Neural progenitor cell (in vitro differentiated cells): Measurements from ENCODE around the gene NOVA2. TPM values are rescaled to one million over a fixed set of nuclear protein-coding genes. Genes with fewer than 3 reads are reported as not detected.

Experiments
- DNase-seq: peaks from one replicate; pipeline ENCODE4 v3.0.0-alpha.2; 2016; ENCODE audit warnings: low spot score
- H2AFZ ChIP-seq: fragments of 200-600 bp; sonication (generic); replicated peaks from 2 replicates; pipeline ENCODE4 v1.6.1; 2016; ENCODE audit warnings: antibody characterized with exemption
- H3F3A ChIP-seq: fragments of 200-600 bp; sonication (generic); 2 replicates; pipeline ENCODE4 v1.6.1; 2016; ENCODE audit warnings: antibody characterized with exemption, low read depth
- H3K27ac ChIP-seq: fragments of 200-600 bp; sonication (generic); 2 replicates; pipeline ENCODE4 v1.5.1; 2016; ENCODE audit warnings: mild to moderate bottlenecking
- H3K27me3 ChIP-seq: fragments of 200-600 bp; sonication (generic); 2 replicates; pipeline ENCODE4 v1.6.1; 2016; ENCODE audit warnings: mild to moderate bottlenecking, moderate library complexity
- H3K36me3 ChIP-seq: fragments of 200-600 bp; sonication (generic); 2 replicates; pipeline ENCODE4 v1.5.1; 2016
- H3K4me1 ChIP-seq: fragments of 200-600 bp; sonication (generic); 2 replicates; pipeline ENCODE4 v1.6.1; 2016; ENCODE audit warnings: mixed run types
- H3K4me2 ChIP-seq: fragments of 200-600 bp; sonication (generic); 2 replicates; pipeline ENCODE4 v1.6.1; 2016
- H3K4me3 ChIP-seq: fragments of 200-600 bp; sonication (generic); 2 replicates; pipeline ENCODE4 v1.5.1; 2016
- H3K79me2 ChIP-seq: fragments of 200-600 bp; sonication (generic); 2 replicates; pipeline ENCODE4 v1.6.1; 2016; ENCODE audit warnings: low read depth
- H3K9ac ChIP-seq: fragments of 200-600 bp; sonication (generic); 2 replicates; pipeline ENCODE4 v1.6.1; 2016
- H3K9me3 ChIP-seq: fragments of 200-600 bp; sonication (generic); 2 replicates; pipeline ENCODE4 v1.5.1; 2016; ENCODE audit warnings: low read depth
- H4K20me1 ChIP-seq: fragments of 200-600 bp; sonication (generic); 2 replicates; pipeline ENCODE4 v1.6.1; 2016; ENCODE audit warnings: low read depth
- H3K27ac Mint-ChIP-seq: 3 replicates; pipeline ENCODE4 v1.8.0; 2021; ENCODE audit warnings: mixed read lengths
- H3K27me3 Mint-ChIP-seq: 2 replicates; pipeline ENCODE4 v1.8.0; 2022; ENCODE audit warnings: low read depth, mild to moderate bottlenecking, inconsistent platforms, moderate library complexity, mixed read lengths; ENCODE audit not compliant: insufficient read depth
- H3K36me3 Mint-ChIP-seq: 3 replicates; pipeline ENCODE4 v1.8.0; 2021; ENCODE audit warnings: mixed read lengths
- H3K4me1 Mint-ChIP-seq: 3 replicates; pipeline ENCODE4 v1.8.0; 2021; ENCODE audit warnings: mixed read lengths
- H3K4me3 Mint-ChIP-seq: 3 replicates; pipeline ENCODE4 v1.8.0; 2021; ENCODE audit warnings: mild to moderate bottlenecking, moderate library complexity, mixed read lengths
- H3K9me3 Mint-ChIP-seq: 3 replicates; pipeline ENCODE4 v1.8.0; 2020; ENCODE audit warnings: mixed read lengths
- EZH2 ChIP-seq: fragments of 200-600 bp; sonication (generic); IDR thresholded peaks from 2 replicates; pipeline ENCODE4 v1.6.1; 2017; ENCODE audit warnings: antibody characterized with exemption, mild to moderate bottlenecking, moderate library complexity
- EZH2phosphoT487 ChIP-seq: fragments of 200-600 bp; sonication (generic); IDR thresholded peaks from 2 replicates; pipeline ENCODE4 v1.6.1; 2017; ENCODE audit warnings: antibody characterized with exemption
- total RNA-seq: library from RNA; depleted of rRNA; stranded (reverse); fragments of >200 nt; gene quantifications from 2 replicates; pipeline ENCODE4 v1.2.3, GENCODE V29; 2015; ENCODE audit warnings: low replicate concordance
- TF ChIP-seq, protein P1 (sequence below): fragments of 200-600 bp; sonication (generic); IDR thresholded peaks from 2 replicates; pipeline ENCODE4 v1.5.1; 2017; ENCODE audit warnings: antibody characterized with exemption, mild to moderate bottlenecking

Gene NOVA2
- total RNA-seq, 1 donor from 2014 or later = 3.9 TPM

DNA sequence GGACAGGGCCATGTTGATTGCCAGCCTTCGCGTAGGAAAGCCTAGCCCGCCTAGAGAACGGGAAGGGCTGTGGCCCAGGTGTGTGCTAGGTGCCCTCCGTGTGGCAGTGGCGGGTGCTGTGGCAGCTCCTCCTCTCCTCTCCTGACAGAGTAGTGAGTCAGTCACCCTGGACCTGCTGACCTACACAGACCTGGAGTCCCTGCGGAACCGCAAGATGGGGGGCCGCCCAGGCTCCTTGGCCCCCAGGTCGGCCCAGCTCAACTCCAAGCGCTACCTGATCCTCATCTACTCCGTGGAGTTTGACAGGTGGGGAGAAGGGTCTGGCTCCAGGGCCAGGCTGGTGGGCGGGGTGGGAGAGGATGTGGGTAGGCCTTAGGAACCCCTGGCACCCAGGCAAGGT is 32.7 kb upstream of the NOVA2 start:
- no peaks in the 10 kb centered on the region for H3K27me3 ChIP-seq
- peaks cover 3% of the 10 kb centered on the region for H3F3A ChIP-seq
- Mint-ChIP-seq H3K4me3 (no peak overlapping the region), H3K9me3 (no peaks in the 10 kb centered on the region), H3K4me1 (peaks cover 18% of the 10 kb centered on the region), H3K36me3 (peaks cover 5% of the 10 kb centered on the region), H3K27ac (no peak overlapping the region), H3K27me3 (peaks cover 7% of the 10 kb centered on the region)
- H3K4me3 ChIP-seq = no peak overlapping the region
- no peaks in the 10 kb centered on the region for H3K4me1 ChIP-seq
- H3K27ac ChIP-seq = no peak overlapping the region
- no peak overlapping the region for H3K4me2 ChIP-seq
- peaks cover 7% of the 10 kb centered on the region for H3K79me2 ChIP-seq
- no peaks in the 10 kb centered on the region for H3K36me3 ChIP-seq
- no peaks in the 10 kb centered on the region for H3K9me3 ChIP-seq
- no peak overlapping the region for H3K9ac ChIP-seq
- DNase-seq = no peak
- TF ChIP-seq EZH2 (no peak), EZH2phosphoT487 (no peak)
- TF ChIP-seq, protein P1, sequence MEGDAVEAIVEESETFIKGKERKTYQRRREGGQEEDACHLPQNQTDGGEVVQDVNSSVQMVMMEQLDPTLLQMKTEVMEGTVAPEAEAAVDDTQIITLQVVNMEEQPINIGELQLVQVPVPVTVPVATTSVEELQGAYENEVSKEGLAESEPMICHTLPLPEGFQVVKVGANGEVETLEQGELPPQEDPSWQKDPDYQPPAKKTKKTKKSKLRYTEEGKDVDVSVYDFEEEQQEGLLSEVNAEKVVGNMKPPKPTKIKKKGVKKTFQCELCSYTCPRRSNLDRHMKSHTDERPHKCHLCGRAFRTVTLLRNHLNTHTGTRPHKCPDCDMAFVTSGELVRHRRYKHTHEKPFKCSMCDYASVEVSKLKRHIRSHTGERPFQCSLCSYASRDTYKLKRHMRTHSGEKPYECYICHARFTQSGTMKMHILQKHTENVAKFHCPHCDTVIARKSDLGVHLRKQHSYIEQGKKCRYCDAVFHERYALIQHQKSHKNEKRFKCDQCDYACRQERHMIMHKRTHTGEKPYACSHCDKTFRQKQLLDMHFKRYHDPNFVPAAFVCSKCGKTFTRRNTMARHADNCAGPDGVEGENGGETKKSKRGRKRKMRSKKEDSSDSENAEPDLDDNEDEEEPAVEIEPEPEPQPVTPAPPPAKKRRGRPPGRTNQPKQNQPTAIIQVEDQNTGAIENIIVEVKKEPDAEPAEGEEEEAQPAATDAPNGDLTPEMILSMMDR = no peak
- H2AFZ ChIP-seq = no peak overlapping the region
- peaks cover 9% of the 10 kb centered on the region for H4K20me1 ChIP-seq

GRCh38 chr19:46002678-46003275 is 29.1 kb upstream of the NOVA2 start:
- H3K27ac ChIP-seq = no peak overlapping the region
- Mint-ChIP-seq H3K27me3 (peaks cover 15% of the 10 kb centered on the region), H3K27ac (no peak overlapping the region), H3K4me1 (peaks cover 35% of the 10 kb centered on the region), H3K9me3 (no peaks in the 10 kb centered on the region), H3K36me3 (peaks cover 5% of the 10 kb centered on the region), H3K4me3 (no peak overlapping the region)
- H3K36me3 ChIP-seq = no peaks in the 10 kb centered on the region
- H3K4me3 ChIP-seq = no peak overlapping the region
- H3K27me3 ChIP-seq = peaks cover 7% of the 10 kb centered on the region
- H3K9me3 ChIP-seq = no peaks in the 10 kb centered on the region
- H3K79me2 ChIP-seq = peaks cover 10% of the 10 kb centered on the region
- no peak for DNase-seq
- no peak overlapping the region for H3K4me2 ChIP-seq
- peaks cover 7% of the 10 kb centered on the region for H3K4me1 ChIP-seq
- TF ChIP-seq, protein P1 = no peak
- no peak for TF ChIP-seq EZH2phosphoT487
- no peak for TF ChIP-seq EZH2
- H3K9ac ChIP-seq = no peak overlapping the region
- H4K20me1 ChIP-seq = peaks cover 14% of the 10 kb centered on the region
- no peak overlapping the region for H2AFZ ChIP-seq
- H3F3A ChIP-seq = peaks cover 15% of the 10 kb centered on the region

GRCh38 chr19:46000491-46001246 is 27.0 kb upstream of the NOVA2 start:
- Mint-ChIP-seq H3K36me3 (no peaks in the 10 kb centered on the region), H3K27me3 (peaks cover 15% of the 10 kb centered on the region), H3K4me3 (peak overlapping the region; percentile 85), H3K27ac (no peak overlapping the region), H3K4me1 (peaks cover 32% of the 10 kb centered on the region), H3K9me3 (no peaks in the 10 kb centered on the region)
- Histone ChIP-seq H3K4me1 (peaks cover 11% of the 10 kb centered on the region), H2AFZ (peak overlapping the region; percentile 7), H3F3A (peaks cover 15% of the 10 kb centered on the region), H3K27ac (no peak overlapping the region), H3K36me3 (no peaks in the 10 kb centered on the region), H3K4me2 (peak overlapping the region; percentile 96), H3K9ac (no peak overlapping the region), H3K79me2 (peaks cover 22% of the 10 kb centered on the region), H3K4me3 (peak overlapping the region; percentile 66), H3K9me3 (no peaks in the 10 kb centered on the region), H4K20me1 (peaks cover 14% of the 10 kb centered on the region), H3K27me3 (peaks cover 7% of the 10 kb centered on the region)
- DNase-seq = peak; percentile 79
- TF ChIP-seq EZH2 (no peak), EZH2phosphoT487 (no peak)
- TF ChIP-seq, protein P1 = no peak
